GM19023 (cell line): ENCODE measurements around the gene TPO.
"Not testable (repeated sequence)": the region's sequence is repeated elsewhere in the genome, so short reads cannot be mapped to it uniquely, and the experiment has no call there.

ENCODE experiments used
- ATAC-seq: cut with Tn5 transposase; IDR thresholded peaks from one replicate; pipeline ENCODE4 v1.9.1; 2021; ENCODE audit warnings: mild to moderate bottlenecking, moderate library complexity; ENCODE audit not compliant: unreplicated experiment

TPO gene

GRCh38 chr2:1403565-1403964 is 9.7 kb upstream of the TPO start:
- ATAC-seq: no peak

- no peak for ATAC-seq
Observed at GRCh38 chr2:1405124-1405523, 8.1 kb upstream of the TPO start.

GRCh38 chr2:1405967-1406366 is 7.3 kb upstream of the TPO start:
- ATAC-seq: no peak

- no peak for ATAC-seq
Observed at GRCh38 chr2:1406434-1406833, 6.8 kb upstream of the TPO start.

GRCh38 chr2:1407950-1408675 is 5.2 kb upstream of the TPO start:
- no peak for ATAC-seq

- ATAC-seq: no peak
Observed at GRCh38 chr2:1414121-1414520, 858 bp downstream of the TPO start.

GRCh38 chr2:1414901-1415300 is 1.6 kb downstream of the TPO start:
- not testable (repeated sequence) for ATAC-seq

- no peak for ATAC-seq
Observed at GRCh38 chr2:1415501-1415900, 2.2 kb downstream of the TPO start.

- no peak for ATAC-seq
Observed at GRCh38 chr2:1418566-1418965, 5.3 kb downstream of the TPO start.

GRCh38 chr2:1420746-1421480 is 7.7 kb downstream of the TPO start:
- ATAC-seq: no peak

- no peak for ATAC-seq
Observed at GRCh38 chr2:1421731-1422130, 8.5 kb downstream of the TPO start.

GRCh38 chr2:1422131-1422530 is 8.9 kb downstream of the TPO start:
- no peak for ATAC-seq

- no peak for ATAC-seq
Observed at GRCh38 chr2:1422716-1423285, 9.5 kb downstream of the TPO start.

GRCh38 chr2:1427086-1427485 is 13.8 kb downstream of the TPO start:
- ATAC-seq: no peak

GRCh38 chr2:1429895-1430294 is 16.6 kb downstream of the TPO start:
- no peak for ATAC-seq

GRCh38 chr2:1430491-1430890 is 17.2 kb downstream of the TPO start:
- no peak for ATAC-seq

GRCh38 chr2:1431886-1432400 is 18.7 kb downstream of the TPO start:
- no peak for ATAC-seq

- no peak for ATAC-seq
Observed at GRCh38 chr2:1432726-1433125, 19.5 kb downstream of the TPO start.

GRCh38 chr2:1436369-1436768 is 23.1 kb downstream of the TPO start:
- ATAC-seq: no peak

GRCh38 chr2:1437101-1437500 is 23.8 kb downstream of the TPO start:
- no peak for ATAC-seq

GRCh38 chr2:1437537-1437936 is 24.3 kb downstream of the TPO start:
- no peak for ATAC-seq

- ATAC-seq: no peak
Observed at GRCh38 chr2:1438972-1439371, 25.7 kb downstream of the TPO start.
